Erythroblast (primary cell): ENCODE measurements around the gene BRIP1.

Source experiments
- GATA1 ChIP-seq: IDR thresholded peaks from 2 replicates; pipeline ENCODE4 v1.6.1; 2011; ENCODE audit warnings: low read depth, mild to moderate bottlenecking, control low read depth, low read length, moderate library complexity
- POLR2A ChIP-seq: IDR thresholded peaks from 2 replicates; pipeline ENCODE4 v1.6.1; 2011; ENCODE audit warnings: mild to moderate bottlenecking, low read length

DNA sequence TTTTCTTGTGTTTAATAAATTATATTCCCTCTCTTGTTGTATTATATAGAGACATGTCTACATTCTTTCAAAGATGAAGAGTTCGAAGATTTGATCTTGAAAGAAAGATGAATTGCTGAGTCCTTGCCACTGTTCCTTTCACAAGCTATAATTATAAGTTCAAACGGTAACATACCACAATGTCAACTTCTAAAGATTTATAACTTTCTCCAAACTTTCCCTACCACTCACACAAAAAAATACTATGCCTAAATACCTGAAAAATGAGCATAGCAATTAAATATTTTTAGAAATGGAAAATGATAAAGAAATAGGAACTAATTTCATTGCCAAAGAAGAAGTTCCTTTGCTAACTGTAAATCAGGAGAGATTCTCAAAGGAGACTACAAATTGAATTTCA lies 50.6 kb downstream of the BRIP1 start:
- TF ChIP-seq POLR2A (no peak), GATA1 (no peak)
